GM19463 (cell line): ENCODE data around the gene FAM47E.

Source experiments
- ATAC-seq: cut with Tn5 transposase; IDR thresholded peaks from one replicate; pipeline ENCODE4 v1.9.1; 2021; ENCODE audit warnings: mild to moderate bottlenecking, moderate library complexity; ENCODE audit not compliant: unreplicated experiment

FAM47E gene

GRCh38 chr4:76298227-76298626, 46.7 kb downstream of the FAM47E start:
- ATAC-seq = no peak

DNA sequence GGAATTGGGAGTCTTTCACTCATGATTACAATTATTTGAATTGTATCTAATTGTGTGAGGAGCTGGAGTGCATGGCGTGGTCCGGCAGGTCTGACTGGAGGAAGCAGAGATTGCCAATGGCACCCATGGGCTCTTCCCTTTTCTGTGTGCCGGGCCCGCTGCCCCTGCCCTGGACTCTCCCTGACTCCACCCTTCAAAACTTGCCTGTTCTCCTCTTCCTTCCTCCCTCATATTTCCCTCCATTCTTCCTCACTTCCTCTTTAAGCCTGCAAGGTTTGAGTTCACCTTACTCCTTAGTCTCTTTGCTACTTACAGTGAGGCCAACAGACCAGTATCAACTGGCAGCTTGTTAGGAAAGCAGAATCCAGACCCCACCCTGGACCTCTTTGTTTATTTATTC, 48.5 kb downstream of the FAM47E start:
- no peak for ATAC-seq

GRCh38 chr4:76301068-76301774, 49.7 kb downstream of the FAM47E start:
- peak; percentile 98 for ATAC-seq

GRCh38 chr4:76301775-76302162, 50.2 kb downstream of the FAM47E start:
- no peak for ATAC-seq

GRCh38 chr4:76302826-76303438, 51.4 kb downstream of the FAM47E start:
- no peak for ATAC-seq

- no peak for ATAC-seq
Observed at GRCh38 chr4:76305033-76305687, 53.6 kb downstream of the FAM47E start.

DNA sequence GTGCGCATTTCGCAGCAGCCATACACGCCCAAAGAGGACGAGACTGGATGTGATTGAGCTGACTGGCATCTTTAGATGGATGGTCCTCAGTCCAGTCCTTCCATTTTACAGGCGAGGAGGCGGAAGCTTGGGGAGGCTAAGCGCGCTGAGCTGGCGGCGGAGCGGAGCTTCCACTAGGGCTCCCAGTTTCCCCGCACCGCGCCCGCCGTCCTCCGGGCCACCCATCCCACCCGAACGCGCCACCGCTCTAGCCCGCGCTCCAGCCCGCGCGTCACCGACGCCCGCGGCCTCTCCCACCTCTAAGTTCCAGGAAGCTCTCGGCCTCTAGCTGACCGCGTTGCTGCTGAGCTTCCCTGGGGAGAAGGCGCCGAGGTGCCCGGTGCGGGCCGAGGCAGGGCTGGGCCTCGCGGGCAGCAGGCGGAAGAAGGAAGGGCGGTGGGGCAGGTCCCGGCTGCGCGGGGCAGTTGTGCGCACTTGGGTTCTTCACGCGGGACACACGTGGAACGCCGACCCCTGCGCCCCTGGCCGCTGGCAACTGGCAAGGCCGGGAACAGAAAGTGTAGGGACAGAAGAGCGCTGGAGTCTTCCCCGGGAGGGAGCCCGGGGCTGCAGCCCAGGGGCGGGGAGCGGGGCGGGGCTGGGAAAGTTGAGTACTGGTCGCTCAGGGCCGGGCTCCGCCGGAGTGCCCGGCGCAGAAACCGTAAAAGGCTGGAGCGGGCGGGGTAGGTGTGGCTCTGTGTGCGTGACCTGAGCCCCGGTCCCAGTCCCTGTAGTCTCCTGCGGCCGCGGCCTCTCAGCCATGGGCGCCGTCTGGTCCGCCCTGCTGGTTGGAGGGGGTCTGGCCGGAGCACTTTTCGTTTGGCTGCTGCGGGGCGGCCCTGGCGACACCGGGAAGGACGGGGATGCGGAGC, 54.7 kb downstream of the FAM47E start, which contains the start of gene STBD1:
Gene STBD1, plus strand, starts transcription at position 763 of the 911 bp plus-strand sequence. Its CDS starts 37 bp downstream, at position 800.
- no peak for ATAC-seq

GRCh38 chr4:76306882-76307659, 55.5 kb downstream of the FAM47E start:
- ATAC-seq = no peak

DNA sequence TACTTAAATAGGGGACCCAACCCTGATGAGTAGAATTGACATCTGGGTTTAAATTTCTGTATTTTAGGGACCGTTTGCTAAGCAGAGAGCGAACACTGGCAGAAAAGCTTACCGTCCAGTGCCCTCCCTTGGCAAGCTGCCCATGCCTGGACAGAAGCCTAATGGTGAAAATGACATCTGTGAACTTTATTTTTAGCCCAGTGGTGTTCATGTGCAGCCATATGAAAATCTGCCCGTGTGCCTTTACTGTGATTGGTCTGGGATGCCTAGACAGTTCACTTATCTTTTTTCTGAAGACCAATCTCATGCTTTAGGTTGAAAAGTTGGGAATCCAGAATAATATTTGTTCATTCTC, 56.1 kb downstream of the FAM47E start:
- ATAC-seq = no peak

GRCh38 chr4:76308548-76308947, 57.0 kb downstream of the FAM47E start:
- no peak for ATAC-seq

DNA sequence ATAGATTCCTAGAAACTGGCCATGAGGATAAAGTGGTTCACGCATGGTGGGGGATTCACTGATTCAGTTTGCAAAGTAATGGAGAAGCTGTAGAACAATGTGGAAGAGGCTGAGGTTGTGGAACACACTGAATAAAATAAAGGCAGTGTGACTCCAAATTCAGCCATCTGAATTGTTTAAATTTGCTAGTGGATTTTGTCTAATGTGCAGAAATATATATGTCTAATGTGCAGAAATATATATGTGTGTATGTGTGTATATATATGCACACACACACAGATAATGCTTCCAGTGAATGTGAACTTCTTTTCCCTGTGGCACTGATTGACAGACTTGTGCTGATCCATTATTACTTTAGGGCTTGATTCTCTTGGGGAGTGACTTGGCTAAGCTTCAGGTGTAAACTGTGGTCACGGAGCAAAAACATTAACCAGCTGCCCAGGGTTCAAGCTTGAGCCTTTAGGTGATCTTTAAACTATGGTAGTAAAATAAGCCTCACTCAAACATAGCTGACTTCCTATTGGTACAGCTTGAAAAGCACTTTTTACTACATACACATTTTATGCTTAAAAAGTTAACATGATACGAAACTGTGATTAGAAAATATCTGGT, 58.5 kb downstream of the FAM47E start:
- ATAC-seq = no peak

GRCh38 chr4:76310683-76311082, 59.2 kb downstream of the FAM47E start:
- no peak for ATAC-seq

DNA sequence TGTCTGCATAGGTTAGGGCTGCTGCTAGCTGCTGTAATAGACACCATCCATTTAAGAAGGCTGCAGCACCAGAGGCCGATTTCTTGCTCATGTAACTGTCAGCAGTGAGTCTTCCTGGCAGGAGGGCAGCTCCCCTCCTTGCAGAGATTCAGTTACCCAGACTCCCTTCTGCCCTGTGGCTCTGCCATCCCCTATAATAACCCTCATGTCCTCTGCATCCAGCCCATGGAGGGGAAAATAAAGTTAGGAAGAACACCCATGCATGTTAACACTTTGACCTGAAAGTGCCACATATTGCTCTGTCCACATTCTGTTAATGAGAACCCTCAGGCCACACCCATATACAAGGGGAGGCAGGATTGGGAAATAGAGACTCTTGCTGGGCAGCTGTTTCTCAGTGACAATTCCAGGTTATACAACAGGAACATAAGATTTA, 60.4 kb downstream of the FAM47E start:
- ATAC-seq = no peak

GRCh38 chr4:76312457-76312856, 60.9 kb downstream of the FAM47E start:
- no peak for ATAC-seq

DNA sequence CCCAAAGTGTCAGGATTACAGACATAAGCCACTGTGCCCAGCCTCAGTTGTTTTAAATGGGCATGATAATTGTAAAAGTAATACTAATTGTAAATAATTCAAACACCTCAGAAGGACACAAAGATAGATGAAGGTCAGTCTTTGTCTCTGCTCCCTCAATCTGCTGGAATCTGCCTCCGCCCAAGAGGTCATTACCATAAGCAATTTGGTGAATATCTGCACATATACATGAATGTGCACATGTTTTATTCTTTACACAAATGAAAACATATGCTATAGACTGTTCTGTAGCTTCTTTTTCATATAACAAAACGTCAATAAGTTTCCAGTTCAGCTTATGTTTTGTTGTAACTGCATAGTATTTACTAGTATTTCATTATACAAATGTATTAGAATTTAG, 62.0 kb downstream of the FAM47E start:
- ATAC-seq = no peak

DNA sequence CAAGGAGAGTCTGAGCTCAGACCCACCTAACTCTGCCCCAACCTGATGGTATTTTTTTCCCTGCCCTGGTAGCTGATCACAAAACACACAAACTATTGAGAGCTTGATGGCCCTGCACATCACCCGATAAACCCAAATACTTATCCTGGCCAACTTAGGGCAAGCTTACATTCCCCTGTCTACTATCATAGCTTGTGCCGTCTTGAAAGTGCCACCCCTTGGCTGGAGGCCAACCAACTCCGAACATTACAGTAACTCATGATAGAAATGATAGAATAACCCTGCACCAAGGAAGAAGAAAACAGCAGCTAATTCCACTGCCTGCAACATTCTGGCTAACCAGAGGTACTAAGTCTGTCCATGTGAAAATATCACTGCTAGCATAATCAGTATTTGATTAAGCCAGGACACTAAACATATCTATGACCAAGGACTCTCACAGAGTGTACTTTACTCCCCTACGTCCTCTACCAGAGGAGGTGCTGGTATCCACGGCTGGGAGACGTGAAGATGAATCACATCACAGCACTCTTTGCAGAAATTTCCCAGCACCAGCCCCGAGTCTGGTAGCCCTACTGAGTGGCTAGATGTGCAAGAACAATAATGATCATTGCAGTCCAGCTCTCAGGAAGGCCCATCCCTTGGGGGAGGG, 63.9 kb downstream of the FAM47E start:
- ATAC-seq = no peak

DNA sequence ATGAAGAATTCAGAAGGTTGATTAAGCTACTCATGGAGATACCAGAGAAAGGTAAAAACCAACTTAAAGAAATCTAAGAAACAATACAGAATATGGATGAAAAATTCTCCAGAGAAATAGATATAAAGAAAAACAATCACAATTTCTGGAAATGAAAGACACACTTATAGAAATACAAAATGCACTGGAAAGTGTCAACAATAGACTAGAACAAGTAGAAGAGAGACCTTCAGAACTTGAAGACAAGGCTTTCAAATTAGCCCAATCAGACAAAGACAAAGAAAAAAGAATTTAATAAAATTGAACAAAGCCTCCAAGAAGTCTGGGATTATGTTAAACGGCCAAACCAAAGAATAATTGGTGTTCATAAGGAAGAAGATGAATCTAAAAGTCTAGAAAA, 64.6 kb downstream of the FAM47E start:
- ATAC-seq = no peak

DNA sequence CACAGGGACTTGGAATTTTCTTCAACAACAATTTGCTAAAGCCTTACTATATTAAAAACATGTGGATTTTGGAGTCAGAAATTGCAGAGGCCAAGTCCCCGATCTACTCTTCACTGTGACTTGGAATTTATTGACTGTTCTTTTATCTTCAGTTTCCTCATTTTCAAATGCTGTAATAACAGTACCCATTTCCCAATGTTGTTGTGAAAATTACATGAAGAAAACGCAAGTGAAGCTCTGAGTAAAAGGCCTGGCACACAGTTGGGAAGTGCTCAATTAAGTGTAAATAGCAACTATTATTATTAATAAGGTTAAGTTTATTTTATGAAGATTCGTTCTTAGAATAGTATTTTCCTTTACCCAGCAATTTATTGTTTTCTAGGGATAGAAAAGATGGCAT, 70.7 kb downstream of the FAM47E start:
- no peak for ATAC-seq

GRCh38 chr4:76325072-76325471, 73.6 kb downstream of the FAM47E start:
- no peak for ATAC-seq
